K562 (cell line): ENCODE results near the gene DCTN5. TPM values are rescaled to one million over a fixed set of nuclear protein-coding genes. Genes with fewer than 3 reads are reported as not detected.

Experiments used
- ARNT ChIP-seq, 2 experiments: fragments of 450-650 bp; IDR thresholded peaks; 2 replicates each; pipeline ENCODE4 v1.6.1; 2016; ENCODE audit warnings: mild to moderate bottlenecking in 1 of 2
- CREB3L1 ChIP-seq: fragments of 450-650 bp; IDR thresholded peaks from 2 replicates; pipeline ENCODE4 v1.6.1; 2014; ENCODE audit warnings: low read depth, mild to moderate bottlenecking, moderate library complexity, borderline replicate concordance
- CREBBP ChIP-seq: IDR thresholded peaks from one replicate; pipeline ENCODE4 v1.6.1; 2012; ENCODE audit warnings: low read depth, mild to moderate bottlenecking, control low read depth, inconsistent platforms, low read length
- ETV5 ChIP-seq: sonication (generic); formaldehyde crosslinking; IDR thresholded peaks from 2 replicates; pipeline ENCODE4 v1.4.0; 2020; ENCODE audit warnings: low read depth, mild to moderate bottlenecking, missing genetic modification reagents
- GABPA ChIP-seq: fragments of 200-800 bp; sonication (Bioruptor generic); conservative IDR thresholded peaks from 2 replicates; pipeline ENCODE4 v1.6.1; 2016; ENCODE audit warnings: low read depth, missing genetic modification characterization, missing compliant biosample characterization
- HMBOX1 ChIP-seq: sonication (generic); IDR thresholded peaks from 2 replicates; pipeline ENCODE4 v1.6.1; 2016
- HMG20A ChIP-seq: fragments of 450-650 bp; formaldehyde crosslinking; conservative IDR thresholded peaks from 2 replicates; pipeline ENCODE4 v1.4.0; 2020; ENCODE audit warnings: mild to moderate bottlenecking, mixed read lengths
- NKRF ChIP-seq: fragments of 450-650 bp; IDR thresholded peaks from 2 replicates; pipeline ENCODE4 v1.6.1; 2016; ENCODE audit warnings: borderline replicate concordance
- NR4A1 ChIP-seq, 2 experiments: fragments of 250-450 bp in 1 of 2; fragments of 450-650 bp in 1 of 2; sonication (Bioruptor Pico) in 1 of 2; IDR thresholded peaks; 2 replicates each; pipeline versions ENCODE4 v1.4.0 to v1.6.1; 2016 to 2020; ENCODE audit warnings: mild to moderate bottlenecking in 2 of 2, missing compliant biosample characterization in 1 of 2, missing genetic modification characterization in 1 of 2, moderate library complexity in 1 of 2
- PHF20 ChIP-seq: fragments of 450-650 bp; IDR thresholded peaks from 2 replicates; pipeline ENCODE4 v1.6.1; 2018; ENCODE audit not compliant: partially characterized antibody
- SIN3B ChIP-seq: fragments of 450-650 bp; IDR thresholded peaks from 2 replicates; pipeline ENCODE4 v1.6.1; 2017; ENCODE audit warnings: low read depth, mild to moderate bottlenecking, moderate library complexity
- ZBTB2 ChIP-seq: fragments of 450-650 bp; IDR thresholded peaks from 2 replicates; pipeline ENCODE4 v1.6.1; 2016; ENCODE audit warnings: antibody characterized with exemption
- ZC3H4 ChIP-seq: sonication (generic); formaldehyde crosslinking; IDR thresholded peaks from 2 replicates; pipeline ENCODE4 v1.9.0; 2021; ENCODE audit warnings: missing genetic modification reagents, borderline replicate concordance
- ZFP91 ChIP-seq: sonication (generic); formaldehyde crosslinking; IDR thresholded peaks from 2 replicates; pipeline ENCODE4 v1.8.0; 2022; ENCODE audit warnings: mild to moderate bottlenecking, missing genetic modification reagents
- ZKSCAN8 ChIP-seq: fragments of 200-800 bp; sonication (Bioruptor generic); IDR thresholded peaks from 2 replicates; pipeline ENCODE4 v1.6.1; 2016; ENCODE audit warnings: missing genetic modification characterization, missing compliant biosample characterization
- ZNF134 ChIP-seq: fragments of 250-450 bp; sonication (Bioruptor Pico); conservative IDR thresholded peaks from 2 replicates; pipeline ENCODE4 v1.4.0; 2020
- ZNF174 ChIP-seq: fragments of 250-450 bp; sonication (Bioruptor Pico); IDR thresholded peaks from 2 replicates; pipeline ENCODE4 v1.4.0; 2020; ENCODE audit warnings: mild to moderate bottlenecking
- ZNF561 ChIP-seq: fragments of 450-650 bp; formaldehyde crosslinking; conservative IDR thresholded peaks from 2 replicates; pipeline ENCODE4 v1.4.0; 2020; ENCODE audit warnings: mild to moderate bottlenecking, moderate library complexity
- polyA plus RNA-seq, 8 experiments: library from polyadenylated mRNA; depleted of rRNA in 4 of 8; stranded (reverse) in 5 of 8; unstranded in 3 of 8; fragments of >200 nt; fragmentation: Nextera tagmentation in 2 of 8; fragmentation: Illumina TruSeq in 1 of 8; extraction: Ambion mirVana in 2 of 8; extraction: Trizol in 1 of 8; gene quantifications; 2 replicates each; pipeline versions ENCODE4 v1.2.1 to v1.2.3, GENCODE V29; 2011 to 2014; ENCODE audit warnings: inconsistent platforms in 1 of 8, missing spikeins in 1 of 8
- total RNA-seq, 7 experiments: library from RNA; depleted of rRNA in 6 of 7; stranded (reverse); fragments of >200 nt in 6 of 7; fragmentation: Illumina TruSeq in 2 of 7; extraction: Trizol in 2 of 7; gene quantifications; 2 replicates each; pipeline versions ENCODE4 v1.2.1 to v1.2.3, GENCODE V29; 2011 to 2021; ENCODE audit warnings: low replicate concordance in 1 of 7

The DCTN5 gene
- total and polyA plus RNA-seq, 9 of the 15 experiments (the other 6 are each of a cell fraction or from before 2014, with no cell fraction given): 35.8 to 149 (median 75.9) TPM

GRCh38 chr16:23640931-23641765, at the start of gene DCTN5, which contains the start of gene PALB2 (continued):
- TF ChIP-seq ZNF174 (no peak), ZNF134 (CRISPR knock-in tag) (no peak), CREBBP (no peak), NR4A1 (CRISPR knock-in tag; IDR thresholded peaks at IDR 0.05) (0 out of 2 replicates have a peak, but pooled peaks have one; percentile 33), NR4A1 (tag; IDR thresholded peaks at IDR 0.05) (0 out of 2 replicates have a peak, but pooled peaks have one; percentile 51), ETV5 (CRISPR knock-in tag) (peak; percentile 97), ARNT (IDR thresholded peaks at IDR 0.05) (0 out of 4 replicates have a peak, but pooled peaks of 1 of the 2 experiments have one; percentile 40), SIN3B (peak; percentile 94), HMG20A (CRISPR knock-in tag) (no peak), GABPA (tag) (peak; percentile 97), ZFP91 (no peak), CREB3L1 (peak; percentile 78), HMBOX1 (no peak), ZKSCAN8 (CRISPR knock-in tag) (no peak), ZBTB2 (peak; percentile 98), PHF20 (peak; percentile 83), NKRF (peak; percentile 96), ZC3H4 (CRISPR knock-in tag) (no peak), ZNF561 (no peak)
